GM12892 (cell line): ENCODE data around the gene SDR9C7.

Experiments used
- POLR2A ChIP-seq: IDR thresholded peaks from 2 replicates; pipeline ENCODE4 v1.6.1; 2011; ENCODE audit warnings: low read depth, low read length, control low read depth
- POLR2AphosphoS5 ChIP-seq: IDR thresholded peaks from 2 replicates; pipeline ENCODE4 v1.6.1; 2011; ENCODE audit warnings: low read depth, low read length, control low read depth
- TAF1 ChIP-seq: IDR thresholded peaks from 2 replicates; pipeline ENCODE4 v1.6.1; 2011; ENCODE audit warnings: low read depth, mild to moderate bottlenecking, control low read depth, low read length, borderline replicate concordance

DNA sequence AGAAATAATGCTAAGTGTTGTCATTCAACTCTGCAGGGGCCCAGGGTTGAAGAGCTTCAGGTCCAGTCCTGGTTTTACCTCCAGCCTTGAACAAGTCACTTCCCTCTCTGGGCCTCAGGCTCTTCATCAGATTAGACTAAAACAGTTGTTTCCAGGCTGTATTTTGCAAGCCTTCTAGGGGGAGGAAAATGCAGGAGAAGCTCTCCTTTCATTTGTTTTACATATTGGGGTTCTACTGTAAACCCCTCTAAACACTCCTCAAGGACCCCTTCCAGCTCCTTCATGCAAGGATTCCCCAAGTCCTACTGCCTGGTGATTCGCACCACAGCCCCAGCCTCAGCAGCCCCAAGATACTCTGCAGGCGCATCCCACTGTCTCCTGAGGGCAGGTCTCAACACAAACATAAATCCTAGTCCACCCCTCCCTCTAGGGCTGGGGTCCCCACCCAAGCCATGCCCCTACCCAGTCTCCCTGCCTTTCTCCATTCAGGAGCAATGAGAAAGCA, 2.7 kb downstream of the SDR9C7 start:
- no peak for TF ChIP-seq POLR2AphosphoS5
- no peak for TF ChIP-seq POLR2A
- TF ChIP-seq TAF1: no peak
